ENCODE results near the gene GRIA1.

- TF ChIP-seq CTCF (IDR thresholded peaks at IDR 0.05): no peak
- TF ChIP-seq POLR2A (IDR thresholded peaks at IDR 0.05; ENCODE audit: low read depth): no peak
- no peak for TF ChIP-seq EP300 (IDR thresholded peaks at IDR 0.05)
These were observed 29.7 kb downstream of the GRIA1 start for GRCh38 chr5:153520137-153520536.
